ENCODE measurements around the gene DNAH6.

GRCh38 chr2:84493514-84493913, 22.8 kb upstream of the DNAH6 start:
- TF ChIP-seq CTCF (optimal IDR thresholded peaks at IDR 0.05 in 1 of 3, IDR thresholded peaks at IDR 0.05 in 1 of 3, conservative IDR thresholded peaks at IDR 0.05 in 1 of 3; ENCODE audit: extremely low read depth in 1 of 3, insufficient read depth in 2 of 3, low read length in 3 of 3) = no peak
- TF ChIP-seq EZH2 (IDR thresholded peaks at IDR 0.05; ENCODE audit: low read length) = no peak
